Breast epithelium (tissue), 4 donors: ENCODE results near the gene NHERF2. TPM values are rescaled to one million over a fixed set of nuclear protein-coding genes. Genes with fewer than 3 reads are reported as not detected.
A peak's percentile ranks its signal among the peaks of the same experiment; 100 is the strongest.

Experiments
- DNase-seq, 2 donors: peaks; one replicate each; pipeline ENCODE4 v3.0.0-alpha.2; 2019; ENCODE audit warnings: low spot score in 2 of 2
- H3K27ac ChIP-seq, 2 donors: fragments of 200-600 bp; sonication (generic) in 1 of 2; one replicate each; pipeline ENCODE4 v1.5.1; 2016 to 2019; ENCODE audit warnings: mild to moderate bottlenecking in 1 of 2
- H3K27me3 ChIP-seq, 2 donors: fragments of 200-600 bp; sonication (generic) in 1 of 2; one replicate each; pipeline versions ENCODE4 v1.5.1 to v1.6.0; 2017 to 2019; ENCODE audit warnings: control low read depth in 1 of 2, mild to moderate bottlenecking in 1 of 2
- H3K36me3 ChIP-seq: fragments of 200-600 bp; one replicate; pipeline ENCODE4 v1.5.1; 2019
- H3K4me1 ChIP-seq, 2 donors: fragments of 200-600 bp; sonication (generic); one replicate each; pipeline ENCODE4 v1.5.1; 2016 to 2019; ENCODE audit warnings: control low read depth in 1 of 2
- H3K4me3 ChIP-seq, 3 donors: fragments of 200-600 bp; sonication (generic); 1 replicate in 2 of 3; 2 replicates in 1 of 3; pipeline ENCODE4 v1.5.1; 2016 to 2019; ENCODE audit warnings: mild to moderate bottlenecking in 3 of 3, moderate library complexity in 2 of 3
- H3K9me3 ChIP-seq, 2 donors: fragments of 200-600 bp; sonication (generic) in 1 of 2; one replicate each; pipeline ENCODE4 v1.5.1; 2016 to 2019; ENCODE audit warnings: control low read depth in 1 of 2
- CTCF ChIP-seq, 3 donors: fragments of 450-650 bp; IDR thresholded peaks; one replicate each; pipeline ENCODE4 v1.5.1; 2016 to 2017; ENCODE audit warnings: antibody characterized with exemption in 3 of 3, mild to moderate bottlenecking in 3 of 3, moderate library complexity in 3 of 3
- POLR2A ChIP-seq: fragments of 450-650 bp; IDR thresholded peaks from one replicate; pipeline ENCODE4 v1.6.1; 2016; ENCODE audit warnings: antibody characterized with exemption, mild to moderate bottlenecking, moderate library complexity
- POLR2AphosphoS5 ChIP-seq, 3 donors: sonication (generic); formaldehyde crosslinking; IDR thresholded peaks; one replicate each; pipeline ENCODE4 v1.6.1; 2017; ENCODE audit warnings: antibody characterized with exemption in 3 of 3
- intact Hi-C: fragments of 100-400 bp; cut with DNase I; formaldehyde crosslinking; loops from one replicate; pipeline ENCODE4 v1.15.1; 2023; ENCODE audit warnings: low total_unique reads
- total RNA-seq, 3 donors: library from RNA; depleted of rRNA; stranded (reverse); fragments of >200 nt; gene quantifications; one replicate each; pipeline ENCODE4 v1.1.0, GENCODE V29; 2016

The NHERF2 gene
- total RNA-seq, 3 donors from 2014 or later = 31.5 to 58.3 (median 38.9) TPM

- peak in 1 of 2 donors; percentile 78 for DNase-seq
- no peak overlapping the region for H3K4me3 ChIP-seq
These were observed 44.7 kb upstream of the NHERF2 start for GRCh38 chr16:1982013-1982433.

GRCh38 chr16:1982991-1983543 is 43.6 kb upstream of the NHERF2 start:
- Histone ChIP-seq H3K27me3 (peaks cover 0 to 14% of the 10 kb centered on the region in 2 donors), H3K36me3 (peaks cover 4% of the 10 kb centered on the region), H3K9me3 (no peaks in the 10 kb centered on the region), H3K4me1 (peaks cover 8 to 14% of the 10 kb centered on the region in 2 donors), H3K4me3 (peak overlapping the region; percentile 72 to 99 (median 85)), H3K27ac (peak overlapping the region; percentile 70 to 79)
- TF ChIP-seq POLR2AphosphoS5 (IDR thresholded peaks at IDR 0.05) (no peak), POLR2A (no peak), CTCF (IDR thresholded peaks at IDR 0.05) (no peak)
- DNase-seq = no peak
- intact Hi-C loops = no loop called here

More at GRCh38 chr16:1982013-1982433, 44.7 kb upstream of the NHERF2 start:
- H3K4me1 ChIP-seq = peaks cover 8 to 14% of the 10 kb centered on the region in 2 donors
- TF ChIP-seq CTCF (IDR thresholded peaks at IDR 0.05) (no peak), POLR2A (no peak), POLR2AphosphoS5 (IDR thresholded peaks at IDR 0.05) (no peak)
- peaks cover 0 to 14% of the 10 kb centered on the region in 2 donors for H3K27me3 ChIP-seq
- intact Hi-C loops = no loop called here
- H3K9me3 ChIP-seq = no peaks in the 10 kb centered on the region
- H3K36me3 ChIP-seq = peaks cover 6% of the 10 kb centered on the region
- H3K27ac ChIP-seq = peak overlapping the region in 1 of 2 donors; percentile 42

- intact Hi-C loops = no loop called here
- Histone ChIP-seq H3K27ac (peak within 1 kb of the TSS; percentile 70 to 79), H3K36me3 (no peaks in the 10 kb centered on the region), H3K27me3 (peaks cover 0 to 18% of the 10 kb centered on the region in 2 donors), H3K4me1 (peaks cover 8 to 14% of the 10 kb centered on the region in 2 donors), H3K9me3 (no peaks in the 10 kb centered on the region), H3K4me3 (peak within 1 kb of the TSS; percentile 72 to 99 (median 85))
- peak in 2 of 3 donors; percentile 33 to 34 for TF ChIP-seq POLR2AphosphoS5 (IDR thresholded peaks at IDR 0.05)
- no peak for TF ChIP-seq POLR2A
- peak in 1 of 2 donors; percentile 52 for DNase-seq
These were observed 43.0 kb upstream of the NHERF2 start, which contains the start of gene GFER for GRCh38 chr16:1983544-1984346. Gene GFER (plus strand): TSS chr16:1984193. CDS start chr16:1984219, 26 bp downstream.

- no peaks in the 10 kb centered on the region for H3K36me3 ChIP-seq
- H3K4me1 ChIP-seq = peaks cover 8 to 14% of the 10 kb centered on the region in 2 donors
- peaks cover 2 to 26% of the 10 kb centered on the region in 2 donors for H3K27me3 ChIP-seq
- H3K4me3 ChIP-seq = peak overlapping the region; percentile 72 to 99 (median 85)
- peak overlapping the region; percentile 70 to 79 for H3K27ac ChIP-seq
- intact Hi-C loops = no loop called here
- TF ChIP-seq POLR2A = no peak
- no peak for TF ChIP-seq POLR2AphosphoS5 (IDR thresholded peaks at IDR 0.05)
- TF ChIP-seq CTCF (IDR thresholded peaks at IDR 0.05) = no peak
- H3K9me3 ChIP-seq = no peaks in the 10 kb centered on the region
- no peak for DNase-seq
These were observed 42.1 kb upstream of the NHERF2 start for GRCh38 chr16:1984347-1985225.

GRCh38 chr16:1985466-1986150 is 41.1 kb upstream of the NHERF2 start:
- H3K36me3 ChIP-seq = no peaks in the 10 kb centered on the region
- H3K9me3 ChIP-seq = no peaks in the 10 kb centered on the region
- H3K27me3 ChIP-seq = peaks cover 5 to 26% of the 10 kb centered on the region in 2 donors
- intact Hi-C loops = no loop called here
- DNase-seq = no peak
- peaks cover 13 to 14% of the 10 kb centered on the region in 2 donors for H3K4me1 ChIP-seq
- no peak overlapping the region for H3K27ac ChIP-seq
- H3K4me3 ChIP-seq = peak overlapping the region in 1 of 3 donors; percentile 99
- no peak for TF ChIP-seq POLR2A
- TF ChIP-seq POLR2AphosphoS5 (IDR thresholded peaks at IDR 0.05) = no peak
- no peak for TF ChIP-seq CTCF (IDR thresholded peaks at IDR 0.05)
